Naive B cell (primary cell): ENCODE measurements around the gene OTOG. TPM values are rescaled to one million over a fixed set of nuclear protein-coding genes. Genes with fewer than 3 reads are reported as not detected.
"Not testable (repeated sequence)": the region's sequence is repeated elsewhere in the genome, so short reads cannot be mapped to it uniquely, and the experiment has no call there.

Experiments
- ATAC-seq, 2 donors: fragments of 150-1000 bp; cut with Tn5 transposase; 2 replicates each; pipeline ENCODE4 v1.10.0; 2021; ENCODE audit warnings: low read depth in 2 of 2, mild to moderate bottlenecking in 2 of 2, moderate library complexity in 2 of 2
- DNase-seq: peaks from one replicate; pipeline ENCODE4 v3.0.0; 2022
- H3K27ac Mint-ChIP-seq, 6 donors: one replicate each; pipeline ENCODE4 v1.8.0; 2020 to 2022; ENCODE audit warnings: mild to moderate bottlenecking in 6 of 6, mixed read lengths in 6 of 6, moderate library complexity in 5 of 6, inconsistent platforms in 2 of 6
- H3K27me3 Mint-ChIP-seq, 3 donors: one replicate each; pipeline ENCODE4 v1.8.0; 2021 to 2022; ENCODE audit warnings: mixed read lengths in 3 of 3, mild to moderate bottlenecking in 1 of 3
- H3K36me3 Mint-ChIP-seq, 2 donors: one replicate each; pipeline ENCODE4 v1.8.0; 2020 to 2022; ENCODE audit warnings: mixed read lengths in 2 of 2, inconsistent platforms in 1 of 2, mild to moderate bottlenecking in 1 of 2
- H3K4me1 Mint-ChIP-seq, 3 donors: one replicate each; pipeline ENCODE4 v1.8.0; 2020 to 2022; ENCODE audit warnings: mixed read lengths in 3 of 3, inconsistent platforms in 1 of 3, mild to moderate bottlenecking in 1 of 3, moderate library complexity in 1 of 3
- H3K4me3 Mint-ChIP-seq, 8 donors: one replicate each; pipeline ENCODE4 v1.8.0; 2020 to 2022; ENCODE audit warnings: mild to moderate bottlenecking in 8 of 8, mixed read lengths in 8 of 8, moderate library complexity in 8 of 8, inconsistent platforms in 2 of 8
- H3K9me3 Mint-ChIP-seq, 7 donors: one replicate each; pipeline ENCODE4 v1.8.0; 2020 to 2022; ENCODE audit warnings: mixed read lengths in 7 of 7, mild to moderate bottlenecking in 5 of 7, inconsistent platforms in 2 of 7, moderate library complexity in 1 of 7
- polyA plus RNA-seq, 6 donors: library from polyadenylated mRNA; unstranded; fragments of 300-500 nt; fragmentation: Illumina TruSeq; gene quantifications; one replicate each; pipeline ENCODE4 v1.2.3, GENCODE V29; 2021; ENCODE audit warnings: low read depth in 6 of 6

Gene OTOG
- polyA plus RNA-seq, 6 donors from 2014 or later: not detected

GRCh38 chr11:17610085-17610894, 63.2 kb downstream of the OTOG start:
- Mint-ChIP-seq H3K27ac (peak overlapping the region in 1 of 6 donors; percentile 90), H3K27me3 (peaks cover 0 to 33% (median 16%) of the 10 kb centered on the region in 3 donors)

GRCh38 chr11:17611049-17611448, 64.0 kb downstream of the OTOG start:
- Mint-ChIP-seq H3K36me3 (no peaks in the 10 kb centered on the region), H3K27me3 (peaks cover 0 to 33% (median 16%) of the 10 kb centered on the region in 3 donors), H3K4me1 (peaks cover 0 to 4% (median 0%) of the 10 kb centered on the region in 3 donors), H3K9me3 (peaks cover 0 to 4% (median 0%) of the 10 kb centered on the region in 7 donors), H3K27ac (no peak overlapping the region), H3K4me3 (no peak overlapping the region)
- ATAC-seq (no peak), DNase-seq (no peak)

More at GRCh38 chr11:17610085-17610894, 63.2 kb downstream of the OTOG start:
- H3K36me3 Mint-ChIP-seq: no peaks in the 10 kb centered on the region
- DNase-seq (no peak), ATAC-seq (no peak)
- H3K4me1 Mint-ChIP-seq: peaks cover 0 to 4% (median 0%) of the 10 kb centered on the region in 3 donors
- H3K9me3 Mint-ChIP-seq: peaks cover 0 to 4% (median 0%) of the 10 kb centered on the region in 7 donors
- peak overlapping the region in 1 of 8 donors; percentile 65 for H3K4me3 Mint-ChIP-seq

- ATAC-seq (no peak), DNase-seq (no peak)
- no peak overlapping the region for H3K27ac Mint-ChIP-seq
- H3K27me3 Mint-ChIP-seq: peaks cover 0 to 33% (median 20%) of the 10 kb centered on the region in 3 donors
- H3K4me3 Mint-ChIP-seq: no peak overlapping the region
- no peaks in the 10 kb centered on the region for H3K36me3 Mint-ChIP-seq
- H3K4me1 Mint-ChIP-seq: peaks cover 0 to 4% (median 0%) of the 10 kb centered on the region in 3 donors
- peaks cover 0 to 4% (median 0%) of the 10 kb centered on the region in 7 donors for H3K9me3 Mint-ChIP-seq
Measured at GRCh38 chr11:17611503-17612220, 64.6 kb downstream of the OTOG start.

GRCh38 chr11:17612221-17613188, 65.4 kb downstream of the OTOG start:
- DNase-seq: no peak
- peaks cover 0 to 33% (median 22%) of the 10 kb centered on the region in 3 donors for H3K27me3 Mint-ChIP-seq
- no peak overlapping the region for H3K4me3 Mint-ChIP-seq

GRCh38 chr11:17613428-17613962, 66.4 kb downstream of the OTOG start:
- Mint-ChIP-seq H3K27ac (no peak overlapping the region), H3K27me3 (peaks cover 0 to 33% (median 22%) of the 10 kb centered on the region in 3 donors), H3K36me3 (no peaks in the 10 kb centered on the region), H3K4me3 (no peak overlapping the region), H3K4me1 (peaks cover 0 to 4% (median 0%) of the 10 kb centered on the region in 3 donors), H3K9me3 (peaks cover 0 to 5% (median 0%) of the 10 kb centered on the region in 7 donors)
- ATAC-seq (no peak), DNase-seq (no peak)

More at GRCh38 chr11:17612221-17613188, 65.4 kb downstream of the OTOG start:
- no peaks in the 10 kb centered on the region for H3K36me3 Mint-ChIP-seq
- H3K27ac Mint-ChIP-seq: no peak overlapping the region
- H3K4me1 Mint-ChIP-seq: peaks cover 0 to 4% (median 0%) of the 10 kb centered on the region in 3 donors
- no peak for ATAC-seq
- H3K9me3 Mint-ChIP-seq: peaks cover 0 to 4% (median 0%) of the 10 kb centered on the region in 7 donors

GRCh38 chr11:17613983-17614382, 66.9 kb downstream of the OTOG start:
- Mint-ChIP-seq H3K9me3 (peaks cover 0 to 8% (median 0%) of the 10 kb centered on the region in 7 donors), H3K27me3 (peaks cover 0 to 33% (median 22%) of the 10 kb centered on the region in 3 donors), H3K27ac (no peak overlapping the region), H3K36me3 (no peaks in the 10 kb centered on the region), H3K4me1 (peaks cover 0 to 4% (median 0%) of the 10 kb centered on the region in 3 donors), H3K4me3 (no peak overlapping the region)
- ATAC-seq (no peak), DNase-seq (no peak)

- H3K36me3 Mint-ChIP-seq: peaks cover 5 to 20% of the 10 kb centered on the region in 2 donors
Measured at GRCh38 chr11:17622711-17623110, 75.7 kb downstream of the OTOG start.

GRCh38 chr11:17629113-17629512, 82.1 kb downstream of the OTOG start:
- Mint-ChIP-seq H3K27me3 (peaks cover 40 to 42% (median 42%) of the 10 kb centered on the region in 3 donors), H3K4me1 (no peaks in the 10 kb centered on the region), H3K4me3 (no peak overlapping the region), H3K36me3 (no peaks in the 10 kb centered on the region), H3K27ac (no peak overlapping the region), H3K9me3 (peaks cover 0 to 16% (median under 1%) of the 10 kb centered on the region in 7 donors)
- DNase-seq: no peak
- no peak for ATAC-seq

More at GRCh38 chr11:17622711-17623110, 75.7 kb downstream of the OTOG start:
- peaks cover 32 to 36% (median 33%) of the 10 kb centered on the region in 3 donors for H3K27me3 Mint-ChIP-seq
- peaks cover 16 to 61% (median 23%) of the 10 kb centered on the region in 7 donors for H3K9me3 Mint-ChIP-seq
- H3K27ac Mint-ChIP-seq, H3K4me1 Mint-ChIP-seq, H3K4me3 Mint-ChIP-seq, ATAC-seq, DNase-seq: not testable (repeated sequence)

GRCh38 chr11:17630936-17631335, 83.9 kb downstream of the OTOG start:
- Mint-ChIP-seq H3K36me3 (no peaks in the 10 kb centered on the region), H3K4me3 (no peak overlapping the region), H3K4me1 (no peaks in the 10 kb centered on the region), H3K27ac (no peak overlapping the region), H3K9me3 (peaks cover 0 to 8% (median 0%) of the 10 kb centered on the region in 7 donors), H3K27me3 (peaks cover 34 to 39% (median 36%) of the 10 kb centered on the region in 3 donors)
- no peak for DNase-seq
- ATAC-seq: no peak

- peaks cover 29 to 36% (median 34%) of the 10 kb centered on the region in 3 donors for H3K27me3 Mint-ChIP-seq
- peaks cover 0 to 3% (median 0%) of the 10 kb centered on the region in 7 donors for H3K9me3 Mint-ChIP-seq
- peak overlapping the region in 1 of 6 donors; percentile 33 for H3K27ac Mint-ChIP-seq
- DNase-seq (no peak), ATAC-seq (no peak)
- no peaks in the 10 kb centered on the region for H3K36me3 Mint-ChIP-seq
- H3K4me3 Mint-ChIP-seq: no peak overlapping the region
- no peaks in the 10 kb centered on the region for H3K4me1 Mint-ChIP-seq
Measured at GRCh38 chr11:17631702-17632365, 84.8 kb downstream of the OTOG start.

GRCh38 chr11:17633279-17633986, 86.4 kb downstream of the OTOG start:
- Mint-ChIP-seq H3K27me3 (peaks cover 21 to 27% (median 22%) of the 10 kb centered on the region in 3 donors), H3K36me3 (no peaks in the 10 kb centered on the region), H3K27ac (no peak overlapping the region), H3K4me1 (no peaks in the 10 kb centered on the region), H3K9me3 (no peaks in the 10 kb centered on the region), H3K4me3 (no peak overlapping the region)
- DNase-seq (no peak), ATAC-seq (no peak)
